H1 (cell line): Measurements from ENCODE around the gene MPPED1.

Experiments
- CTCF ChIP-seq, 3 experiments: IDR thresholded peaks; 1 replicate in 2 of 3; 2 replicates in 1 of 3; pipeline versions ENCODE4 v1.5.1 to v1.6.1; 2011; ENCODE audit warnings: low read length in 3 of 3, mild to moderate bottlenecking in 3 of 3, inconsistent platforms in 2 of 3, low read depth in 1 of 3, moderate library complexity in 1 of 3; ENCODE audit not compliant: insufficient read depth in 1 of 3; ENCODE audit errors: control extremely low read depth in 1 of 3
- EZH2 ChIP-seq: fragments of 200-600 bp; sonication (generic); IDR thresholded peaks from 2 replicates; pipeline ENCODE4 v1.7.1; 2012; ENCODE audit warnings: low read depth, mild to moderate bottlenecking, moderate library complexity, low read length, inconsistent platforms; ENCODE audit not compliant: severe bottlenecking
- SIN3A ChIP-seq, 2 experiments: IDR thresholded peaks in 1 of 2; conservative IDR thresholded peaks in 1 of 2; 2 replicates each; pipeline ENCODE4 v1.6.1; 2011 to 2012; ENCODE audit warnings: low read length in 2 of 2, improper control_type of control experiment in 1 of 2, low read depth in 1 of 2, mild to moderate bottlenecking in 1 of 2
- USF2 ChIP-seq: IDR thresholded peaks from 2 replicates; pipeline ENCODE4 v1.6.1; 2011; ENCODE audit warnings: low read length, improper control_type of control experiment

- TF ChIP-seq SIN3A (conservative IDR thresholded peaks at IDR 0.05 in 1 of 2, IDR thresholded peaks at IDR 0.05 in 1 of 2; ENCODE audit: low read depth in 1 of 2, low read length in 2 of 2) (no peak), CTCF (IDR thresholded peaks at IDR 0.05; ENCODE audit: control extremely low read depth in 1 of 3, insufficient read depth in 1 of 3, low read depth in 1 of 3, low read length in 3 of 3) (no peak), USF2 (no peak), EZH2 (no peak)
Measured at GRCh38 chr22:43393132-43393843, 18.5 kb upstream of the MPPED1 start.
